Mesenchymal stem cell (in vitro differentiated cells and primary cell): Measurements from ENCODE around the gene CACNA1C.
A peak's percentile ranks its signal among the peaks of the same experiment; 100 is the strongest.

Source experiments
- DNase-seq: peaks from one replicate; pipeline ENCODE4 v3.0.0-alpha.2; 2013
- H2AFZ ChIP-seq: one replicate; pipeline ENCODE4 v1.6.1; 2013; ENCODE audit warnings: low read depth, mild to moderate bottlenecking, control low read depth, inconsistent platforms, low read length, moderate library complexity
- H2AK5ac ChIP-seq: 2 replicates; pipeline ENCODE4 v1.6.1; 2013; ENCODE audit warnings: low read length, moderate library complexity, mild to moderate bottlenecking, inconsistent platforms; ENCODE audit not compliant: severe bottlenecking
- H2BK120ac ChIP-seq: one replicate; pipeline ENCODE4 v1.6.1; 2013; ENCODE audit warnings: low read depth, mild to moderate bottlenecking, inconsistent platforms, low read length, moderate library complexity
- H2BK12ac ChIP-seq, 2 experiments: one replicate each; pipeline ENCODE4 v1.6.1; 2013; ENCODE audit warnings: inconsistent platforms in 2 of 2, low read length in 2 of 2, mild to moderate bottlenecking in 2 of 2, moderate library complexity in 2 of 2, control low read depth in 1 of 2
- H2BK15ac ChIP-seq: one replicate; pipeline ENCODE4 v1.6.1; 2013; ENCODE audit warnings: mild to moderate bottlenecking, low read depth, inconsistent platforms; ENCODE audit not compliant: poor library complexity, severe bottlenecking
- H2BK5ac ChIP-seq: 2 replicates; pipeline ENCODE4 v1.6.1; 2013; ENCODE audit warnings: low read depth, mild to moderate bottlenecking, low read length, control low read depth, inconsistent platforms; ENCODE audit not compliant: poor library complexity, severe bottlenecking
- H3K14ac ChIP-seq, 2 experiments: one replicate each; pipeline ENCODE4 v1.6.1; 2013; ENCODE audit warnings: inconsistent platforms in 2 of 2, low read length in 2 of 2, control low read depth in 1 of 2, mild to moderate bottlenecking in 1 of 2, moderate library complexity in 1 of 2
- H3K18ac ChIP-seq, 2 experiments: one replicate each; pipeline ENCODE4 v1.6.1; 2013; ENCODE audit warnings: inconsistent platforms in 2 of 2, low read length in 2 of 2, control low read depth in 1 of 2, low read depth in 1 of 2, mild to moderate bottlenecking in 1 of 2
- H3K23ac ChIP-seq, 2 experiments: one replicate each; pipeline ENCODE4 v1.6.1; 2013; ENCODE audit warnings: inconsistent platforms in 2 of 2, low read length in 2 of 2, mild to moderate bottlenecking in 2 of 2, moderate library complexity in 2 of 2, control low read depth in 1 of 2
- H3K27ac ChIP-seq: 2 replicates; pipeline ENCODE4 v1.5.1; 2013; ENCODE audit warnings: mild to moderate bottlenecking, moderate library complexity, low read length, control low read depth, inconsistent platforms; ENCODE audit not compliant: poor library complexity, severe bottlenecking
- H3K27me3 ChIP-seq, 2 experiments: 2 replicates each; pipeline versions ENCODE4 v1.6.1 to v1.7.0; 2013; ENCODE audit warnings: low read length in 2 of 2, mild to moderate bottlenecking in 2 of 2, moderate library complexity in 2 of 2, control low read depth in 1 of 2, inconsistent platforms in 1 of 2; ENCODE audit not compliant: control insufficient read depth in 1 of 2, insufficient read depth in 1 of 2
- H3K36me3 ChIP-seq, 2 experiments: 2 replicates each; pipeline versions ENCODE4 v1.6.1 to v1.7.0; 2013; ENCODE audit warnings: low read length in 2 of 2, control low read depth in 1 of 2, inconsistent platforms in 1 of 2, low read depth in 1 of 2, mild to moderate bottlenecking in 1 of 2; ENCODE audit not compliant: insufficient read depth in 2 of 2, control insufficient read depth in 1 of 2
- H3K4ac ChIP-seq, 2 experiments: one replicate each; pipeline ENCODE4 v1.6.1; 2013; ENCODE audit warnings: inconsistent platforms in 2 of 2, low read length in 2 of 2, mild to moderate bottlenecking in 2 of 2, moderate library complexity in 2 of 2, control low read depth in 1 of 2, low read depth in 1 of 2
- H3K4me1 ChIP-seq: 2 replicates; pipeline ENCODE4 v1.6.1; 2013; ENCODE audit warnings: low read depth, low read length, control low read depth; ENCODE audit not compliant: control insufficient read depth, insufficient read depth
- H3K4me2 ChIP-seq: 2 replicates; pipeline ENCODE4 v1.6.1; 2013; ENCODE audit warnings: low read length, mild to moderate bottlenecking, inconsistent platforms; ENCODE audit not compliant: poor library complexity, severe bottlenecking
- H3K4me3 ChIP-seq, 2 experiments: 2 replicates each; pipeline versions ENCODE4 v1.5.1 to v1.7.0; 2013; ENCODE audit warnings: low read length in 2 of 2, mild to moderate bottlenecking in 2 of 2, control low read depth in 1 of 2, low read depth in 1 of 2; ENCODE audit not compliant: insufficient read depth in 1 of 2
- H3K79me1 ChIP-seq: replicated peaks from 2 replicates; pipeline ENCODE4 v1.6.1; 2013; ENCODE audit warnings: mild to moderate bottlenecking, control low read depth, low read length, inconsistent platforms; ENCODE audit not compliant: poor library complexity, severe bottlenecking
- H3K9ac ChIP-seq: 2 replicates; pipeline ENCODE4 v1.7.0; 2013; ENCODE audit warnings: mild to moderate bottlenecking, low read length, moderate library complexity
- H3K9me3 ChIP-seq: 2 replicates; pipeline ENCODE4 v1.7.0; 2013; ENCODE audit warnings: mild to moderate bottlenecking, low read length; ENCODE audit not compliant: control insufficient read depth
- H4K8ac ChIP-seq: one replicate; pipeline ENCODE4 v1.6.1; 2013; ENCODE audit warnings: inconsistent platforms, mild to moderate bottlenecking, low read length, moderate library complexity
- H4K91ac ChIP-seq: one replicate; pipeline ENCODE4 v1.6.1; 2013; ENCODE audit warnings: mild to moderate bottlenecking, low read length, inconsistent platforms
- WGBS: methylation state at CpG from one replicate; pipeline ENCODE4 v1.1.7; 2013; ENCODE audit warnings: mixed read lengths; 5-methylcytosine and 5-hydroxymethylcytosine counted together

Gene CACNA1C

GRCh38 chr12:2246358-2246757 is 193.6 kb downstream of the CACNA1C start:
- no peaks in the 10 kb centered on the region for H3K9me3 ChIP-seq
- WGBS, result 72% methylated on average over 10 of the region's 10 CpGs

GRCh38 chr12:2247120-2247519 is 194.3 kb downstream of the CACNA1C start:
- H2AFZ ChIP-seq, result no peak overlapping the region
- peak overlapping the region; percentile 39 for H2BK120ac ChIP-seq
- H3K4me1 ChIP-seq, result peaks cover 28% of the 10 kb centered on the region
- H3K18ac ChIP-seq, result peak overlapping the region; percentile 85 to 89
- H3K4me3 ChIP-seq, result no peak overlapping the region
- no peaks in the 10 kb centered on the region for H3K9me3 ChIP-seq
- H2BK5ac ChIP-seq, result no peak overlapping the region
- H3K4me2 ChIP-seq, result no peak overlapping the region
- no peak overlapping the region for H3K27ac ChIP-seq
- H4K8ac ChIP-seq, result peak overlapping the region; percentile 78
- peak overlapping the region; percentile 5 for H2AK5ac ChIP-seq
- H3K4ac ChIP-seq, result peak overlapping the region; percentile 2 to 83
- H3K36me3 ChIP-seq, result no peaks in the 10 kb centered on the region
- H3K79me1 ChIP-seq, result no peaks in the 10 kb centered on the region
- no peak for DNase-seq
- no peak overlapping the region for H3K9ac ChIP-seq
- H2BK15ac ChIP-seq, result peak overlapping the region; percentile 73
- no peaks in the 10 kb centered on the region for H3K27me3 ChIP-seq
- H3K23ac ChIP-seq, result no peak overlapping the region
- H3K14ac ChIP-seq, result no peak overlapping the region
- H2BK12ac ChIP-seq, result peak overlapping the region; percentile 65 to 86
- H4K91ac ChIP-seq, result peak overlapping the region; percentile 94
- 76% methylated on average over 7 of the region's 7 CpGs for WGBS

More at GRCh38 chr12:2246358-2246757, 193.6 kb downstream of the CACNA1C start:
- H3K4ac ChIP-seq, result peak overlapping the region; percentile 86
- H3K18ac ChIP-seq, result peak overlapping the region; percentile 87 to 94
- no peak overlapping the region for H3K27ac ChIP-seq
- H4K91ac ChIP-seq, result peak overlapping the region; percentile 94
- peaks cover 28% of the 10 kb centered on the region for H3K4me1 ChIP-seq
- DNase-seq, result no peak
- peak overlapping the region; percentile 56 for H2BK120ac ChIP-seq
- H2BK5ac ChIP-seq, result no peak overlapping the region
- H2AFZ ChIP-seq, result no peak overlapping the region
- H2BK12ac ChIP-seq, result peak overlapping the region; percentile 96
- H3K14ac ChIP-seq, result peak overlapping the region in 1 of 2 experiments; percentile 36
- no peak overlapping the region for H3K4me2 ChIP-seq
- H3K79me1 ChIP-seq, result no peaks in the 10 kb centered on the region
- no peak overlapping the region for H3K9ac ChIP-seq
- no peak overlapping the region for H3K4me3 ChIP-seq
- H3K23ac ChIP-seq, result no peak overlapping the region
- H3K36me3 ChIP-seq, result no peaks in the 10 kb centered on the region
- H2AK5ac ChIP-seq, result peak overlapping the region; percentile 40
- peak overlapping the region; percentile 61 for H2BK15ac ChIP-seq
- H4K8ac ChIP-seq, result peak overlapping the region; percentile 89
- H3K27me3 ChIP-seq, result no peaks in the 10 kb centered on the region

GRCh38 chr12:2247596-2247995 is 194.8 kb downstream of the CACNA1C start:
- no peak overlapping the region for H2BK5ac ChIP-seq
- H3K27ac ChIP-seq, result no peak overlapping the region
- H3K9me3 ChIP-seq, result no peaks in the 10 kb centered on the region
- no peaks in the 10 kb centered on the region for H3K79me1 ChIP-seq
- no peak for DNase-seq
- H2AFZ ChIP-seq, result no peak overlapping the region
- no peak overlapping the region for H3K23ac ChIP-seq
- H4K91ac ChIP-seq, result peak overlapping the region; percentile 94
- peaks cover 28% of the 10 kb centered on the region for H3K4me1 ChIP-seq
- H3K27me3 ChIP-seq, result no peaks in the 10 kb centered on the region
- H2AK5ac ChIP-seq, result peak overlapping the region; percentile 5
- peak overlapping the region; percentile 52 to 83 for H3K4ac ChIP-seq
- H3K4me2 ChIP-seq, result no peak overlapping the region
- peak overlapping the region; percentile 73 for H2BK15ac ChIP-seq
- no peak overlapping the region for H3K14ac ChIP-seq
- peak overlapping the region; percentile 39 for H2BK120ac ChIP-seq
- no peak overlapping the region for H3K4me3 ChIP-seq
- no peaks in the 10 kb centered on the region for H3K36me3 ChIP-seq
- 65% methylated on average over 4 of the region's 5 CpGs for WGBS
- H2BK12ac ChIP-seq, result peak overlapping the region; percentile 65 to 86
- peak overlapping the region; percentile 85 to 89 for H3K18ac ChIP-seq
- no peak overlapping the region for H3K9ac ChIP-seq
- H4K8ac ChIP-seq, result peak overlapping the region; percentile 78

GRCh38 chr12:2248087-2248900 is 195.5 kb downstream of the CACNA1C start:
- Histone ChIP-seq H3K4ac (peak overlapping the region; percentile 87 to 94), H2BK12ac (peak overlapping the region; percentile 60 to 80), H3K14ac (peak overlapping the region in 1 of 2 experiments; percentile 5), H2BK5ac (no peak overlapping the region), H3K4me2 (no peak overlapping the region), H3K4me3 (no peak overlapping the region), H3K4me1 (peaks cover 26% of the 10 kb centered on the region), H4K91ac (peak overlapping the region; percentile 98), H3K18ac (peak overlapping the region; percentile 80 to 94), H3K36me3 (no peaks in the 10 kb centered on the region), H3K27me3 (no peaks in the 10 kb centered on the region), H2BK120ac (peak overlapping the region; percentile 85), H3K27ac (no peak overlapping the region), H4K8ac (peak overlapping the region; percentile 97), H2AK5ac (no peak overlapping the region), H2BK15ac (peak overlapping the region; percentile 29), H2AFZ (no peak overlapping the region), H3K9me3 (no peaks in the 10 kb centered on the region), H3K9ac (peak overlapping the region; percentile 5), H3K79me1 (no peaks in the 10 kb centered on the region), H3K23ac (no peak overlapping the region)
- peak; percentile 95 for DNase-seq
- WGBS, result 69% methylated on average over 17 of the region's 17 CpGs
